HCT116 (cell line): Measurements from ENCODE around the gene UBA6. TPM values are rescaled to one million over a fixed set of nuclear protein-coding genes. Genes with fewer than 3 reads are reported as not detected.

Experiments used
- ATAC-seq: fragments of 200-7000 bp; cut with Tn5 transposase; 2 replicates; pipeline ENCODE4 v1.9.1; 2020; ENCODE audit warnings: mild to moderate bottlenecking, moderate library complexity
- BruUV-seq: library from RNA; stranded (reverse); fragments of 400-500 nt; replicated peaks from 2 replicates; lab custom pipeline; 2021; lab: Mats Ljungman, UMichigan
- CTCF ChIA-PET: fragments of 300-600 bp; sonication (Branson Sonifier 250); formaldehyde crosslinking; loops from one replicate; lab custom pipeline; 2021; ENCODE audit warnings: antibody characterized with exemption; lab: Charles Lee
- POLR2A ChIA-PET: fragments of 300-600, 350-600 bp; sonication (Branson Sonifier 250); formaldehyde crosslinking; loops from one replicate; lab custom pipeline; 2021; ENCODE audit warnings: antibody characterized with exemption; lab: Charles Lee
- RAD21 ChIA-PET, 2 experiments: fragments of 300-600 bp; sonication (Branson Sonifier 250); formaldehyde crosslinking; loops; one replicate each; lab custom pipeline; 2023; ENCODE audit warnings: low total read pairs in 2 of 2; ENCODE audit not compliant: uncharacterized antibody in 2 of 2, unreplicated experiment in 2 of 2, low non-redundant PET in 1 of 2; lab: Charles Lee
- DNase-seq: peaks from one replicate; pipeline ENCODE4 v3.0.0-alpha.2; 2010; ENCODE audit warnings: low read depth, low spot score
- H2AFZ ChIP-seq: fragments of 200-600 bp; shearing (Covaris generic), sonication (generic); 2 replicates; pipeline ENCODE4 v1.6.1; 2017; ENCODE audit warnings: low read depth, mixed run types, mixed read lengths, antibody characterized with exemption, low read length; ENCODE audit not compliant: poor library complexity, severe bottlenecking
- H3K27ac ChIP-seq: 2 replicates; pipeline ENCODE4 v1.5.1; 2012; ENCODE audit warnings: low read depth, low read length
- H3K27me3 ChIP-seq: fragments of 200-600 bp; sonication (generic); 2 replicates; pipeline ENCODE4 v1.6.1; 2016; ENCODE audit warnings: mixed run types, low read length, mixed read lengths; ENCODE audit not compliant: insufficient read depth
- H3K36me3 ChIP-seq, 2 experiments: fragments of 200-500 bp in 1 of 2; fragments of 200-600 bp in 1 of 2; sonication (Bioruptor generic) in 1 of 2; sonication (generic) in 1 of 2; 2 replicates each; pipeline versions ENCODE4 v1.5.1 to v1.6.1; 2014 to 2016; ENCODE audit warnings: low read length in 2 of 2, inconsistent platforms in 1 of 2, mixed read lengths in 1 of 2, mixed run types in 1 of 2; ENCODE audit not compliant: insufficient read depth in 2 of 2, control insufficient read depth in 1 of 2
- H3K4me1 ChIP-seq, 2 experiments: fragments of 200-600 bp in 1 of 2; sonication (generic) in 1 of 2; 2 replicates each; pipeline versions ENCODE4 v1.5.1 to v1.6.1; 2012 to 2017; ENCODE audit warnings: low read length in 2 of 2, inconsistent platforms in 1 of 2, mild to moderate bottlenecking in 1 of 2, mixed read lengths in 1 of 2, mixed run types in 1 of 2, moderate library complexity in 1 of 2; ENCODE audit not compliant: insufficient read depth in 2 of 2, control insufficient read depth in 1 of 2
- H3K4me2 ChIP-seq: fragments of 200-600 bp; sonication (generic); 2 replicates; pipeline ENCODE4 v1.6.1; 2017; ENCODE audit warnings: mixed run types, low read length, mixed read lengths
- H3K4me3 ChIP-seq, 2 experiments: fragments of 200-600 bp in 1 of 2; sonication (generic) in 1 of 2; replicated peaks in 1 of 2; 2 replicates each; pipeline ENCODE4 v1.5.1; 2011 to 2016; ENCODE audit warnings: low read length in 2 of 2, control low read depth in 1 of 2, low read depth in 1 of 2, mild to moderate bottlenecking in 1 of 2, mixed read lengths in 1 of 2, mixed run types in 1 of 2
- H3K79me2 ChIP-seq: fragments of 200-600 bp; sonication (generic); 2 replicates; pipeline ENCODE4 v1.6.1; 2017; ENCODE audit warnings: mild to moderate bottlenecking, mixed run types, low read length, moderate library complexity, mixed read lengths; ENCODE audit not compliant: insufficient read depth
- H3K9ac ChIP-seq: fragments of 200-600 bp; sonication (generic); 2 replicates; pipeline ENCODE4 v1.6.1; 2016; ENCODE audit warnings: low read length, mixed read lengths
- H3K9me2 ChIP-seq: fragments of 200-600 bp; sonication (generic), shearing (Covaris generic); 2 replicates; pipeline ENCODE4 v1.6.1; 2017; ENCODE audit warnings: mixed run types, mild to moderate bottlenecking, moderate library complexity; ENCODE audit not compliant: insufficient read depth
- H3K9me3 ChIP-seq, 2 experiments: fragments of 200-500 bp in 1 of 2; fragments of 200-600 bp in 1 of 2; sonication (Bioruptor generic) in 1 of 2; sonication (generic) in 1 of 2; 2 replicates each; pipeline ENCODE4 v1.6.1; 2014 to 2017; ENCODE audit warnings: low read length in 2 of 2, mixed read lengths in 2 of 2, inconsistent platforms in 1 of 2, low read depth in 1 of 2, mild to moderate bottlenecking in 1 of 2, mixed run types in 1 of 2, moderate library complexity in 1 of 2; ENCODE audit not compliant: control insufficient read depth in 1 of 2, insufficient read depth in 1 of 2
- H4K20me1 ChIP-seq: fragments of 200-600 bp; sonication (generic), shearing (Covaris generic); 2 replicates; pipeline ENCODE4 v1.6.1; 2017; ENCODE audit warnings: mixed run types, mild to moderate bottlenecking, moderate library complexity; ENCODE audit not compliant: insufficient read depth
- ATF3 ChIP-seq: IDR thresholded peaks from 2 replicates; pipeline ENCODE4 v1.6.1; 2012
- CBX3 ChIP-seq: IDR thresholded peaks from 2 replicates; pipeline ENCODE4 v1.6.1; 2012; ENCODE audit warnings: low read depth
- EGR1 ChIP-seq: IDR thresholded peaks from 2 replicates; pipeline ENCODE4 v1.6.1; 2012; ENCODE audit warnings: low read depth
- ELF1 ChIP-seq: IDR thresholded peaks from 2 replicates; pipeline ENCODE4 v1.6.1; 2012; ENCODE audit warnings: low read depth, borderline replicate concordance
- EZH2 ChIP-seq: fragments of 200-600 bp; sonication (generic); IDR thresholded peaks from 2 replicates; pipeline ENCODE4 v1.6.1; 2017; ENCODE audit warnings: antibody characterized with exemption, mixed run types
- EZH2phosphoT487 ChIP-seq: fragments of 200-600 bp; IDR thresholded peaks from 2 replicates; pipeline ENCODE4 v1.6.1; 2018; ENCODE audit warnings: antibody characterized with exemption, borderline replicate concordance
- FOSL1 ChIP-seq: IDR thresholded peaks from 2 replicates; pipeline ENCODE4 v1.6.1; 2012; ENCODE audit warnings: low read depth
- JUND ChIP-seq: IDR thresholded peaks from 2 replicates; pipeline ENCODE4 v1.6.1; 2012
- MAX ChIP-seq: IDR thresholded peaks from 2 replicates; pipeline ENCODE4 v1.6.1; 2012
- POLR2A ChIP-seq: IDR thresholded peaks from 2 replicates; pipeline ENCODE4 v1.7.0; 2011; ENCODE audit warnings: borderline replicate concordance; ENCODE audit not compliant: insufficient read depth, insufficient read length; ENCODE audit errors: extremely low read depth
- RAD21 ChIP-seq: IDR thresholded peaks from 2 replicates; pipeline ENCODE4 v1.6.1; 2012; ENCODE audit warnings: low read depth, mild to moderate bottlenecking
- REST ChIP-seq: IDR thresholded peaks from 2 replicates; pipeline ENCODE4 v1.6.1; 2012; ENCODE audit warnings: low read depth
- SIN3A ChIP-seq: IDR thresholded peaks from 2 replicates; pipeline ENCODE4 v1.6.1; 2012; ENCODE audit warnings: low read depth
- TCF7L2 ChIP-seq: IDR thresholded peaks from 2 replicates; pipeline ENCODE4 v1.7.0; 2011; ENCODE audit warnings: borderline replicate concordance, inconsistent platforms; ENCODE audit not compliant: insufficient read depth, insufficient read length; ENCODE audit errors: extremely low read depth
- YY1 ChIP-seq: IDR thresholded peaks from 2 replicates; pipeline ENCODE4 v1.6.1; 2011; ENCODE audit warnings: low read length, low read depth, moderate library complexity, mild to moderate bottlenecking; ENCODE audit not compliant: insufficient replicate concordance; ENCODE audit errors: extremely low read depth
- ZFX ChIP-seq: fragments of 450-650 bp; IDR thresholded peaks from 2 replicates; pipeline ENCODE4 v1.6.1; 2017
- ZNF274 ChIP-seq: fragments of 200-500 bp; sonication (Bioruptor generic); IDR thresholded peaks from 2 replicates; pipeline ENCODE4 v1.6.1; 2014; ENCODE audit warnings: mild to moderate bottlenecking, low read depth, low read length, inconsistent platforms
- intact Hi-C: fragments of 100-400 bp; cut with micrococcal nuclease; formaldehyde crosslinking; loops from 2 replicates; pipeline ENCODE4 v1.10.0; 2022
- total RNA-seq: library from RNA; stranded (reverse); gene quantifications from one replicate; pipeline ENCODE4 v1.2.1, GENCODE V29; 2021; ENCODE audit not compliant: unreplicated experiment
- TF ChIP-seq, protein P1 (sequence below), 3 experiments: fragments of 200-600 bp in 1 of 3; sonication (generic) in 1 of 3; IDR thresholded peaks in 2 of 3; conservative IDR thresholded peaks in 1 of 3; 2 replicates each; pipeline ENCODE4 v1.5.1; 2012 to 2017; ENCODE audit warnings: low read depth in 2 of 3, low read length in 2 of 3, antibody characterized with exemption in 1 of 3, borderline replicate concordance in 1 of 3, control low read depth in 1 of 3, mild to moderate bottlenecking in 1 of 3, mixed read lengths in 1 of 3, mixed run types in 1 of 3, moderate library complexity in 1 of 3; ENCODE audit not compliant: insufficient read depth in 1 of 3

Gene UBA6
- total RNA-seq, 1 experiment from 2014 or later, result 98.9 TPM

GRCh38 chr4:67573193-67573592 lies 127.8 kb downstream of the UBA6 start:
- no TSS peak for BruUV-seq
- CTCF ChIA-PET, result no interaction called here
- Histone ChIP-seq H3K4me2 (no peak overlapping the region), H3K27me3 (no peaks in the 10 kb centered on the region), H3K4me3 (no peak overlapping the region), H2AFZ (no peak overlapping the region), H4K20me1 (no peaks in the 10 kb centered on the region), H3K9ac (no peak overlapping the region), H3K4me1 (no peaks in the 10 kb centered on the region), H3K9me3 (no peaks in the 10 kb centered on the region), H3K9me2 (no peaks in the 10 kb centered on the region), H3K36me3 (no peaks in the 10 kb centered on the region), H3K79me2 (no peaks in the 10 kb centered on the region), H3K27ac (no peak overlapping the region)
- no peak for ATAC-seq
- RAD21 ChIA-PET, result no interaction called here
- POLR2A ChIA-PET, result no interaction called here
- no peak for DNase-seq
- intact Hi-C loops, result no loop called here
- TF ChIP-seq ATF3, result no peak
- no peak for TF ChIP-seq CBX3
- TF ChIP-seq FOSL1, result no peak
- TF ChIP-seq ZNF274, result no peak
- TF ChIP-seq EZH2phosphoT487, result no peak
- no peak for TF ChIP-seq EGR1

- Histone ChIP-seq H3K9me3 (no peaks in the 10 kb centered on the region), H3K4me1 (no peaks in the 10 kb centered on the region), H3K36me3 (no peaks in the 10 kb centered on the region), H3K9ac (no peak overlapping the region), H3K4me3 (no peak overlapping the region), H2AFZ (no peak overlapping the region), H3K27ac (no peak overlapping the region), H3K27me3 (no peaks in the 10 kb centered on the region), H4K20me1 (no peaks in the 10 kb centered on the region), H3K79me2 (no peaks in the 10 kb centered on the region), H3K9me2 (no peaks in the 10 kb centered on the region), H3K4me2 (no peak overlapping the region)
- DNase-seq (no peak), ATAC-seq (no peak)
- CTCF ChIA-PET, result no interaction called here
- RAD21 ChIA-PET, result no interaction called here
- POLR2A ChIA-PET, result no interaction called here
- intact Hi-C loops, result no loop called here
- BruUV-seq, result no TSS peak
- TF ChIP-seq EZH2, result no peak
- TF ChIP-seq EZH2phosphoT487, result no peak
- TF ChIP-seq TCF7L2, result no peak
- TF ChIP-seq, protein P1, sequence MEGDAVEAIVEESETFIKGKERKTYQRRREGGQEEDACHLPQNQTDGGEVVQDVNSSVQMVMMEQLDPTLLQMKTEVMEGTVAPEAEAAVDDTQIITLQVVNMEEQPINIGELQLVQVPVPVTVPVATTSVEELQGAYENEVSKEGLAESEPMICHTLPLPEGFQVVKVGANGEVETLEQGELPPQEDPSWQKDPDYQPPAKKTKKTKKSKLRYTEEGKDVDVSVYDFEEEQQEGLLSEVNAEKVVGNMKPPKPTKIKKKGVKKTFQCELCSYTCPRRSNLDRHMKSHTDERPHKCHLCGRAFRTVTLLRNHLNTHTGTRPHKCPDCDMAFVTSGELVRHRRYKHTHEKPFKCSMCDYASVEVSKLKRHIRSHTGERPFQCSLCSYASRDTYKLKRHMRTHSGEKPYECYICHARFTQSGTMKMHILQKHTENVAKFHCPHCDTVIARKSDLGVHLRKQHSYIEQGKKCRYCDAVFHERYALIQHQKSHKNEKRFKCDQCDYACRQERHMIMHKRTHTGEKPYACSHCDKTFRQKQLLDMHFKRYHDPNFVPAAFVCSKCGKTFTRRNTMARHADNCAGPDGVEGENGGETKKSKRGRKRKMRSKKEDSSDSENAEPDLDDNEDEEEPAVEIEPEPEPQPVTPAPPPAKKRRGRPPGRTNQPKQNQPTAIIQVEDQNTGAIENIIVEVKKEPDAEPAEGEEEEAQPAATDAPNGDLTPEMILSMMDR (IDR thresholded peaks at IDR 0.05 in 2 of 3, conservative IDR thresholded peaks at IDR 0.05 in 1 of 3; ENCODE audit: borderline replicate concordance in 1 of 3, insufficient read depth in 1 of 3, low read depth in 2 of 3, low read length in 2 of 3), result no peak
- TF ChIP-seq JUND, result no peak
- TF ChIP-seq RAD21, result no peak
- TF ChIP-seq SIN3A, result no peak
- no peak for TF ChIP-seq ZFX
- TF ChIP-seq REST, result no peak
- TF ChIP-seq ELF1, result no peak
- TF ChIP-seq POLR2A, result no peak
- no peak for TF ChIP-seq YY1
- no peak for TF ChIP-seq MAX
- TF ChIP-seq ZNF274, result no peak
Measured at GRCh38 chr4:67571975-67572374, 129.0 kb downstream of the UBA6 start.
